ENCODE measurements around the gene NLRP3. TPM values are rescaled to one million over a fixed set of nuclear protein-coding genes. Genes with fewer than 3 reads are reported as not detected.
"Not testable (repeated sequence)": the region's sequence is repeated elsewhere in the genome, so short reads cannot be mapped to it uniquely, and the experiment has no call there.

The NLRP3 gene
- total RNA-seq, 1 donor from 2014 or later, result 0.44 TPM

- no peak overlapping the region for H3K4me3 Mint-ChIP-seq (ENCODE audit: unreplicated experiment)
- H3K4me1 Mint-ChIP-seq (ENCODE audit: unreplicated experiment), result peaks cover 11% of the 10 kb centered on the region
- no peaks in the 10 kb centered on the region for H3K9me3 Mint-ChIP-seq (ENCODE audit: unreplicated experiment)
- no peak overlapping the region for H3K27ac Mint-ChIP-seq (ENCODE audit: unreplicated experiment)
- DNase-seq (ENCODE audit: low spot score), result no peak
- H3K27me3 Mint-ChIP-seq (ENCODE audit: unreplicated experiment), result peaks cover 2% of the 10 kb centered on the region
- peaks cover 4% of the 10 kb centered on the region for H3K36me3 Mint-ChIP-seq (ENCODE audit: low read depth, unreplicated experiment)
- no peak for TF ChIP-seq CTCF (IDR thresholded peaks at IDR 0.05; ENCODE audit: unreplicated experiment)
Observed at GRCh38 chr1:247370786-247371732, 44.9 kb upstream of the NLRP3 start.

- no peak overlapping the region for H3K4me3 Mint-ChIP-seq (ENCODE audit: unreplicated experiment)
- no peaks in the 10 kb centered on the region for H3K9me3 Mint-ChIP-seq (ENCODE audit: unreplicated experiment)
- DNase-seq (ENCODE audit: low spot score), result no peak
- peaks cover 4% of the 10 kb centered on the region for H3K36me3 Mint-ChIP-seq (ENCODE audit: low read depth, unreplicated experiment)
- no peak overlapping the region for H3K27ac Mint-ChIP-seq (ENCODE audit: unreplicated experiment)
- H3K4me1 Mint-ChIP-seq (ENCODE audit: unreplicated experiment), result peaks cover 14% of the 10 kb centered on the region
- no peak for TF ChIP-seq CTCF (IDR thresholded peaks at IDR 0.05; ENCODE audit: unreplicated experiment)
- H3K27me3 Mint-ChIP-seq (ENCODE audit: unreplicated experiment), result peaks cover 2% of the 10 kb centered on the region
Observed at GRCh38 chr1:247371801-247372259, 44.1 kb upstream of the NLRP3 start.

GRCh38 chr1:247373721-247374141 is 42.2 kb upstream of the NLRP3 start:
- DNase-seq (ENCODE audit: low spot score), result peak; percentile 60

GRCh38 chr1:247374651-247375334 is 41.2 kb upstream of the NLRP3 start:
- Mint-ChIP-seq H3K4me3 (ENCODE audit: unreplicated experiment) (peak overlapping the region; percentile 12), H3K27ac (ENCODE audit: unreplicated experiment) (peak overlapping the region; percentile 9), H3K4me1 (ENCODE audit: unreplicated experiment) (peaks cover 22% of the 10 kb centered on the region), H3K27me3 (ENCODE audit: unreplicated experiment) (peaks cover 13% of the 10 kb centered on the region), H3K36me3 (ENCODE audit: low read depth, unreplicated experiment) (peaks cover 10% of the 10 kb centered on the region)
- not testable (repeated sequence) for DNase-seq (ENCODE audit: low spot score); H3K9me3 Mint-ChIP-seq (ENCODE audit: unreplicated experiment)

More at GRCh38 chr1:247373721-247374141, 42.2 kb upstream of the NLRP3 start:
- Mint-ChIP-seq H3K27ac (ENCODE audit: unreplicated experiment) (no peak overlapping the region), H3K4me1 (ENCODE audit: unreplicated experiment) (peaks cover 26% of the 10 kb centered on the region), H3K4me3 (ENCODE audit: unreplicated experiment) (no peak overlapping the region), H3K9me3 (ENCODE audit: unreplicated experiment) (no peaks in the 10 kb centered on the region), H3K36me3 (ENCODE audit: low read depth, unreplicated experiment) (peaks cover 7% of the 10 kb centered on the region), H3K27me3 (ENCODE audit: unreplicated experiment) (peaks cover 7% of the 10 kb centered on the region)
- peak; percentile 34 for TF ChIP-seq CTCF (IDR thresholded peaks at IDR 0.05; ENCODE audit: unreplicated experiment)

GRCh38 chr1:247375747-247376146 is 40.2 kb upstream of the NLRP3 start:
- H3K36me3 Mint-ChIP-seq (ENCODE audit: low read depth, unreplicated experiment), result peaks cover 12% of the 10 kb centered on the region
- no peak overlapping the region for H3K4me3 Mint-ChIP-seq (ENCODE audit: unreplicated experiment)
- H3K27ac Mint-ChIP-seq (ENCODE audit: unreplicated experiment), result peak overlapping the region; percentile 15
- H3K4me1 Mint-ChIP-seq (ENCODE audit: unreplicated experiment), result peaks cover 23% of the 10 kb centered on the region
- H3K27me3 Mint-ChIP-seq (ENCODE audit: unreplicated experiment), result peaks cover 15% of the 10 kb centered on the region
- TF ChIP-seq CTCF (IDR thresholded peaks at IDR 0.05; ENCODE audit: unreplicated experiment), result no peak
- no peak for DNase-seq (ENCODE audit: low spot score)
- no peaks in the 10 kb centered on the region for H3K9me3 Mint-ChIP-seq (ENCODE audit: unreplicated experiment)

All from endothelial cell (in vitro differentiated cells).